GM12892 (cell line): Measurements from ENCODE around the gene ACAD10.

Experiments used
- POLR2A ChIP-seq: IDR thresholded peaks from 2 replicates; pipeline ENCODE4 v1.6.1; 2011; ENCODE audit warnings: low read depth, low read length, control low read depth
- POLR2AphosphoS5 ChIP-seq: IDR thresholded peaks from 2 replicates; pipeline ENCODE4 v1.6.1; 2011; ENCODE audit warnings: low read depth, low read length, control low read depth

GRCh38 chr12:111705672-111706071, 19.8 kb downstream of the ACAD10 start:
- TF ChIP-seq POLR2A (no peak), POLR2AphosphoS5 (no peak)
